HFFc6 (cell line): ENCODE results near the gene ZNF521. TPM values are rescaled to one million over a fixed set of nuclear protein-coding genes. Genes with fewer than 3 reads are reported as not detected.

ENCODE experiments used
- DNase-seq: peaks from one replicate; pipeline ENCODE4 v3.0.0-alpha.2; 2018
- H3K27ac Mint-ChIP-seq: 2 replicates; pipeline ENCODE4 v1.8.0; 2020; ENCODE audit warnings: mild to moderate bottlenecking, mixed read lengths
- H3K27me3 Mint-ChIP-seq: 2 replicates; pipeline ENCODE4 v1.8.0; 2021; ENCODE audit warnings: mild to moderate bottlenecking, moderate library complexity, mixed read lengths; ENCODE audit not compliant: insufficient read depth
- H3K36me3 Mint-ChIP-seq: 2 replicates; pipeline ENCODE4 v1.8.0; 2021; ENCODE audit warnings: low read depth, mixed read lengths
- H3K4me1 Mint-ChIP-seq: 2 replicates; pipeline ENCODE4 v1.8.0; 2020; ENCODE audit warnings: low read depth, mixed read lengths
- H3K4me3 Mint-ChIP-seq: 2 replicates; pipeline ENCODE4 v1.8.0; 2020; ENCODE audit warnings: mild to moderate bottlenecking, moderate library complexity, mixed read lengths
- H3K9me3 Mint-ChIP-seq: 2 replicates; pipeline ENCODE4 v1.8.0; 2020; ENCODE audit warnings: mild to moderate bottlenecking, mixed read lengths
- total RNA-seq, 6 experiments: library from RNA; stranded (reverse); fragmentation: NEBNext Ultra II Directional; extraction: Animal tissue kit (Norgen Biotek cat#: 25700); gene quantifications; 2 replicates in 1 of 6; 3 replicates in 5 of 6; pipeline ENCODE4 v1.2.3, GENCODE V29; 2021
- TF ChIP-seq, protein P1 (sequence below): fragments of 200-600 bp; sonication (generic); IDR thresholded peaks from 2 replicates; pipeline ENCODE4 v1.5.0; 2021; ENCODE audit warnings: antibody characterized with exemption, mild to moderate bottlenecking

Gene ZNF521
- total RNA-seq, 6 experiments from 2014 or later: 0.27 to 5.3 (median 0.84) TPM

DNA sequence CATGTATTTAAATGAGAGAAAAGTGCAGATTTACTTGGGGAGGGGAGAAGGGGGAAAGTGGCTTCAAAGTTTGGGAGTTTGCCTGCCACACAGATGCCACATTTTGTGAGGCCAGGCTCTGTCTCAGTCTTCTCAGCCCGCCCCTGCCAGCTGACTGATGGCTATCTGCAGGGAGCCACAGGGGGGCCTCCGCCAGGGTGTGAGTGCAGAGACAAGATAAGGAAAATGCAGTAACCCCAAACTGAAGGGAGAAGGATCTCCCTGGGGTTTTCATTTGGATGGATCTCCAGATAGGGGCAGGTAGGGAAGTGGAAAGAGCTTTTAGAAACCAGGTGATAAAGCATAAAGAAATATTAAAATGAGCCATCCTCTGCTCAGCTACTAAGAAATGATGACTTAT, 128.8 kb downstream of the ZNF521 start:
- Mint-ChIP-seq H3K4me3 (no peak overlapping the region), H3K27me3 (no peaks in the 10 kb centered on the region; the same call in 1 of the 2 replicates), H3K27ac (no peak overlapping the region), H3K4me1 (no peaks in the 10 kb centered on the region; the same call in 1 of the 2 replicates), H3K9me3 (no peaks in the 10 kb centered on the region; the same call in 1 of the 2 replicates), H3K36me3 (no peaks in the 10 kb centered on the region)
- DNase-seq: no peak
- TF ChIP-seq, protein P1, sequence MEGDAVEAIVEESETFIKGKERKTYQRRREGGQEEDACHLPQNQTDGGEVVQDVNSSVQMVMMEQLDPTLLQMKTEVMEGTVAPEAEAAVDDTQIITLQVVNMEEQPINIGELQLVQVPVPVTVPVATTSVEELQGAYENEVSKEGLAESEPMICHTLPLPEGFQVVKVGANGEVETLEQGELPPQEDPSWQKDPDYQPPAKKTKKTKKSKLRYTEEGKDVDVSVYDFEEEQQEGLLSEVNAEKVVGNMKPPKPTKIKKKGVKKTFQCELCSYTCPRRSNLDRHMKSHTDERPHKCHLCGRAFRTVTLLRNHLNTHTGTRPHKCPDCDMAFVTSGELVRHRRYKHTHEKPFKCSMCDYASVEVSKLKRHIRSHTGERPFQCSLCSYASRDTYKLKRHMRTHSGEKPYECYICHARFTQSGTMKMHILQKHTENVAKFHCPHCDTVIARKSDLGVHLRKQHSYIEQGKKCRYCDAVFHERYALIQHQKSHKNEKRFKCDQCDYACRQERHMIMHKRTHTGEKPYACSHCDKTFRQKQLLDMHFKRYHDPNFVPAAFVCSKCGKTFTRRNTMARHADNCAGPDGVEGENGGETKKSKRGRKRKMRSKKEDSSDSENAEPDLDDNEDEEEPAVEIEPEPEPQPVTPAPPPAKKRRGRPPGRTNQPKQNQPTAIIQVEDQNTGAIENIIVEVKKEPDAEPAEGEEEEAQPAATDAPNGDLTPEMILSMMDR: no peak

- no peaks in the 10 kb centered on the region; the same call in 1 of the 2 replicates for H3K27me3 Mint-ChIP-seq
- H3K9me3 Mint-ChIP-seq: no peaks in the 10 kb centered on the region; the same call in 1 of the 2 replicates
- no peaks in the 10 kb centered on the region for H3K36me3 Mint-ChIP-seq
- H3K27ac Mint-ChIP-seq: no peak overlapping the region
- H3K4me1 Mint-ChIP-seq: no peaks in the 10 kb centered on the region
- no peak overlapping the region for H3K4me3 Mint-ChIP-seq
- TF ChIP-seq, protein P1: no peak
- DNase-seq: no peak
Measured at GRCh38 chr18:25222648-25223047, 129.3 kb downstream of the ZNF521 start.

GRCh38 chr18:25210622-25211021, 141.3 kb downstream of the ZNF521 start:
- no peaks in the 10 kb centered on the region for H3K4me1 Mint-ChIP-seq
- H3K4me3 Mint-ChIP-seq: no peak overlapping the region
- H3K27ac Mint-ChIP-seq: no peak overlapping the region
- H3K9me3 Mint-ChIP-seq: no peaks in the 10 kb centered on the region
- no peaks in the 10 kb centered on the region for H3K27me3 Mint-ChIP-seq
- DNase-seq: no peak
- TF ChIP-seq, protein P1: no peak
- H3K36me3 Mint-ChIP-seq: no peaks in the 10 kb centered on the region

DNA sequence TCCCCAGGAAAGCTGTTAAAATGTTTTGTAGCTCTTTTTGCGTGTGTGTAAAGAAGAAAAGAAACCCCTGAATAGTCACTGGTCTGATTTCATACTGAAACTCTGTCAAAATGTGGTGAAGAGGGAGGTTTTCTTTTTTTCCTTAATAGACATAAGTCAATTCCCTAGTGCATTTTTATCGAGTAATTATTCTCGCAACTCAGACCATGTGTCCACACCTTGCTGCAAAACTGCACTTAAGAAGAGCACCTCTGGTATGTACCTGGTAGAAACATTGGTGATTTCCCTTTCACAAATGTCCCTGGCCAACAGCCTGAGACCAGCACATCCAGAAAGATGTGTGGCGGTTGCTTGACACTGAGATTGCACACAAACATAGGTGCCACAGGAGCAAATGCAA, 159.9 kb downstream of the ZNF521 start:
- TF ChIP-seq, protein P1: no peak
- H3K4me3 Mint-ChIP-seq: no peak overlapping the region
- no peaks in the 10 kb centered on the region for H3K4me1 Mint-ChIP-seq
- H3K36me3 Mint-ChIP-seq: no peaks in the 10 kb centered on the region
- H3K27me3 Mint-ChIP-seq: no peaks in the 10 kb centered on the region
- DNase-seq: no peak
- H3K9me3 Mint-ChIP-seq: no peaks in the 10 kb centered on the region
- no peak overlapping the region for H3K27ac Mint-ChIP-seq

- no peaks in the 10 kb centered on the region for H3K4me1 Mint-ChIP-seq
- DNase-seq: no peak
- no peaks in the 10 kb centered on the region for H3K9me3 Mint-ChIP-seq
- no peaks in the 10 kb centered on the region for H3K36me3 Mint-ChIP-seq
- H3K4me3 Mint-ChIP-seq: no peak overlapping the region
- TF ChIP-seq, protein P1: no peak
- no peak overlapping the region for H3K27ac Mint-ChIP-seq
- no peaks in the 10 kb centered on the region for H3K27me3 Mint-ChIP-seq
Measured at GRCh38 chr18:25190472-25190871, 161.5 kb downstream of the ZNF521 start.
